Sigmoid colon (tissue), 7 donors: ENCODE results near the gene SIRT3. TPM values are rescaled to one million over a fixed set of nuclear protein-coding genes. Genes with fewer than 3 reads are reported as not detected.

Experiments
- DNase-seq: peaks from one replicate; pipeline ENCODE4 v3.0.0-alpha.2; 2019
- H3K27ac ChIP-seq, 4 donors: fragments of 200-600 bp; sonication (generic); one replicate each; pipeline ENCODE4 v1.5.1; 2016 to 2019; ENCODE audit warnings: mild to moderate bottlenecking in 1 of 4
- H3K27me3 ChIP-seq, 3 donors: fragments of 200-600 bp; sonication (generic); one replicate each; pipeline ENCODE4 v1.5.1; 2019; ENCODE audit warnings: mild to moderate bottlenecking in 1 of 3
- H3K36me3 ChIP-seq, 4 donors: fragments of 200-600 bp; sonication (generic); one replicate each; pipeline ENCODE4 v1.5.1; 2016 to 2019
- H3K4me1 ChIP-seq, 4 donors: fragments of 200-600 bp; sonication (generic); one replicate each; pipeline ENCODE4 v1.5.1; 2017 to 2019
- H3K4me3 ChIP-seq, 4 donors: fragments of 200-600 bp; sonication (generic); one replicate each; pipeline ENCODE4 v1.5.1; 2017 to 2019; ENCODE audit warnings: mild to moderate bottlenecking in 2 of 4, moderate library complexity in 1 of 4
- H3K9me3 ChIP-seq, 4 donors: fragments of 200-600 bp in 3 of 4; sonication (generic) in 3 of 4; one replicate each; pipeline versions ENCODE4 v1.5.1 to v1.6.1; 2013 to 2019
- CTCF ChIP-seq, 4 experiments: fragments of 450-650 bp in 3 of 4; fragments of 200-600 bp in 1 of 4; IDR thresholded peaks; one replicate each; pipeline ENCODE4 v1.5.1; 2016 to 2019; ENCODE audit warnings: antibody characterized with exemption in 4 of 4, mild to moderate bottlenecking in 3 of 4, moderate library complexity in 2 of 4
- EP300 ChIP-seq, 4 donors: sonication (generic); formaldehyde crosslinking; IDR thresholded peaks; one replicate each; pipeline ENCODE4 v1.6.1; 2017; ENCODE audit warnings: antibody characterized with exemption in 4 of 4
- POLR2A ChIP-seq, 2 donors: fragments of 450-650 bp; IDR thresholded peaks; one replicate each; pipeline ENCODE4 v1.6.1; 2016; ENCODE audit warnings: antibody characterized with exemption in 2 of 2, mild to moderate bottlenecking in 2 of 2, moderate library complexity in 2 of 2
- POLR2AphosphoS5 ChIP-seq, 4 donors: sonication (generic); formaldehyde crosslinking; IDR thresholded peaks; one replicate each; pipeline ENCODE4 v1.6.1; 2017; ENCODE audit warnings: antibody characterized with exemption in 4 of 4
- WGBS, 2 donors: extraction: QIAGEN DNeasy Blood & Tissue Kit; methylation state at CpG; one replicate each; pipeline ENCODE4 v1.1.7; 2013; 5-methylcytosine and 5-hydroxymethylcytosine counted together
- intact Hi-C: fragments of 100-400 bp; cut with DNase I; formaldehyde crosslinking; loops from one replicate; pipeline ENCODE4 v1.15.1; 2023
- polyA plus RNA-seq, 3 donors: library from polyadenylated mRNA; stranded (reverse); fragments of 200-250 nt; gene quantifications; one replicate each; pipeline ENCODE4 v1.2.3, GENCODE V29; 2013
- total RNA-seq, 4 donors: library from RNA; depleted of rRNA; stranded (reverse); fragments of >200 nt; gene quantifications; one replicate each; pipeline ENCODE4 v1.1.0, GENCODE V29; 2016
- donor health status: healthy with polysubstance abuse.
- donor health status: Bipolar disorder and iron deficiency.
- donor health status: healthy.

Gene SIRT3
- total and polyA plus RNA-seq, 7 donors: 6.4 to 21.0 (median 12.2) TPM

- intact Hi-C loops: no loop called here
- H3K27me3 ChIP-seq: peaks cover 43 to 90% (median 65%) of the 10 kb centered on the region in 3 donors
- WGBS, 2 donors: 87 to 88% methylated on average over 23 of the region's 23 CpGs
Observed at GRCh38 chr11:283405-284104, 47.4 kb upstream of the SIRT3 start.

GRCh38 chr11:282630-283360 is 46.7 kb upstream of the SIRT3 start:
- Histone ChIP-seq H3K9me3 (no peaks in the 10 kb centered on the region), H3K4me1 (peaks cover 0 to 32% (median 27%) of the 10 kb centered on the region in 4 donors), H3K4me3 (no peak overlapping the region), H3K27me3 (peaks cover 46 to 90% (median 71%) of the 10 kb centered on the region in 3 donors), H3K27ac (no peak overlapping the region), H3K36me3 (no peaks in the 10 kb centered on the region)
- no peak for DNase-seq
- 69 to 72% methylated on average over 13 of the region's 13 CpGs for WGBS, 2 donors
- TF ChIP-seq POLR2AphosphoS5 (IDR thresholded peaks at IDR 0.05) (no peak), POLR2A (IDR thresholded peaks at IDR 0.05) (no peak), CTCF (IDR thresholded peaks at IDR 0.05) (no peak), EP300 (IDR thresholded peaks at IDR 0.05) (no peak)
- intact Hi-C loops: no loop called here

More at GRCh38 chr11:283405-284104, 47.4 kb upstream of the SIRT3 start:
- no peak for TF ChIP-seq POLR2AphosphoS5 (IDR thresholded peaks at IDR 0.05)
- TF ChIP-seq EP300 (IDR thresholded peaks at IDR 0.05): no peak
- no peak for TF ChIP-seq POLR2A (IDR thresholded peaks at IDR 0.05)
- no peak for TF ChIP-seq CTCF (IDR thresholded peaks at IDR 0.05)
- no peak for DNase-seq
- peaks cover 0 to 40% (median 33%) of the 10 kb centered on the region in 4 donors for H3K4me1 ChIP-seq
- no peaks in the 10 kb centered on the region for H3K36me3 ChIP-seq
- no peaks in the 10 kb centered on the region for H3K9me3 ChIP-seq
- H3K27ac ChIP-seq: no peak overlapping the region
- H3K4me3 ChIP-seq: no peak overlapping the region

GRCh38 chr11:282171-282570 is 46.0 kb upstream of the SIRT3 start:
- no peak overlapping the region for H3K27ac ChIP-seq
- H3K4me1 ChIP-seq: peaks cover 0 to 31% (median 26%) of the 10 kb centered on the region in 4 donors
- no peak for TF ChIP-seq POLR2AphosphoS5 (IDR thresholded peaks at IDR 0.05)
- H3K4me3 ChIP-seq: no peak overlapping the region
- WGBS, 2 donors: 58 to 73% methylated on average over 4 of the region's 4 CpGs
- intact Hi-C loops: no loop called here
- no peaks in the 10 kb centered on the region for H3K36me3 ChIP-seq
- DNase-seq: peak; percentile 56
- no peaks in the 10 kb centered on the region for H3K9me3 ChIP-seq
- H3K27me3 ChIP-seq: peaks cover 46 to 88% (median 71%) of the 10 kb centered on the region in 3 donors

- H3K27ac ChIP-seq: no peak overlapping the region
- H3K4me1 ChIP-seq: peaks cover 0 to 31% (median 26%) of the 10 kb centered on the region in 4 donors
- intact Hi-C loops: no loop called here
- WGBS, 2 donors: 38 to 40% methylated on average over 26 of the region's 26 CpGs
- H3K4me3 ChIP-seq: no peak overlapping the region
- no peak for DNase-seq
- peaks cover 46 to 85% (median 71%) of the 10 kb centered on the region in 3 donors for H3K27me3 ChIP-seq
- TF ChIP-seq POLR2A (IDR thresholded peaks at IDR 0.05) (no peak), POLR2AphosphoS5 (IDR thresholded peaks at IDR 0.05) (no peak), CTCF (IDR thresholded peaks at IDR 0.05) (no peak), EP300 (IDR thresholded peaks at IDR 0.05) (no peak)
- no peaks in the 10 kb centered on the region for H3K36me3 ChIP-seq
- H3K9me3 ChIP-seq: no peaks in the 10 kb centered on the region
Observed at GRCh38 chr11:281486-282161, 45.5 kb upstream of the SIRT3 start.
